NCI-H345 treated with DMSO at 0.1 percent for 48 hours (cell line): ENCODE results near the gene RPL29.

Source experiments
- DNase-seq: peaks from one replicate; lab custom pipeline; 2025; ENCODE audit not compliant: unreplicated experiment; lab: John Stamatoyannopoulos, UW

RPL29 gene

GRCh38 chr3:51947215-51947900 is 48.3 kb downstream of the RPL29 start:
- no peak for DNase-seq

- no peak for DNase-seq
These were observed 48.9 kb downstream of the RPL29 start for GRCh38 chr3:51946796-51947195.

DNA sequence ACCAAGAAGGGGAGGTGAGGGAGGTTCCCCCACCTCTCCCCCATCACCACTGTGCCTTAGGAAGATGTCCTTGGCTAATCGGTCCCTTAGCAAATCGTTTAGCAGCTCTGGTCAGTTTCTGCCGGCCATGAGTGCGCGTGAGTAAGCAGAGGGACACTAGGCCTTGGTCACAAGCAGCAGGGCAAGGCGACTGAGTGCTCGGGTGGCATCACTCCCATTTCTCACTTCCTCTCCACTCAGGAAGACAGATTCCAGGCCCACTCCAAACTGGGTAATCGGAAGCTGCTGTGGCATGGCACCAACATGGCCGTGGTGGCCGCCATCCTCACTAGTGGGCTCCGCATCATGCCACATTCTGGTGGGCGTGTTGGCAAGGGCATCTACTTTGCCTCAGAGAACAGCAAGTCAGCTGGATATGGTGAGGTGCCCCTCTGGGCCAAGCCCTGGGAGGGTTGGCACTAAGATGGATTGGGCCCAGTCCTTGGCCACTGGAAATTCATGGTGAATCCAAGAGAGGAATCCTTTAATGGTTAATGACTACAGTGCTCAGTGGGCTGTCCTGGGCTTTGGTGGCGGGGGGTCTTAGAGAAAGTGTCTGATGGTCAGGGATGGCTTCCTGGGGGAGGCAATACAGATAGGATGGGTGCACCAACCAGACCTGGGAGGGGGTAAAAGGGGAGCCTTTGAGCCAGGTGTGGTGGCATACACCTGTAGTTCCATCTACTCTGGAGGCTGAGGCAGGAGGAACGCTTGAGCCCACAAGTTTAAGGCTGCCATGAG is 49.6 kb downstream of the RPL29 start:
- no peak for DNase-seq

DNA sequence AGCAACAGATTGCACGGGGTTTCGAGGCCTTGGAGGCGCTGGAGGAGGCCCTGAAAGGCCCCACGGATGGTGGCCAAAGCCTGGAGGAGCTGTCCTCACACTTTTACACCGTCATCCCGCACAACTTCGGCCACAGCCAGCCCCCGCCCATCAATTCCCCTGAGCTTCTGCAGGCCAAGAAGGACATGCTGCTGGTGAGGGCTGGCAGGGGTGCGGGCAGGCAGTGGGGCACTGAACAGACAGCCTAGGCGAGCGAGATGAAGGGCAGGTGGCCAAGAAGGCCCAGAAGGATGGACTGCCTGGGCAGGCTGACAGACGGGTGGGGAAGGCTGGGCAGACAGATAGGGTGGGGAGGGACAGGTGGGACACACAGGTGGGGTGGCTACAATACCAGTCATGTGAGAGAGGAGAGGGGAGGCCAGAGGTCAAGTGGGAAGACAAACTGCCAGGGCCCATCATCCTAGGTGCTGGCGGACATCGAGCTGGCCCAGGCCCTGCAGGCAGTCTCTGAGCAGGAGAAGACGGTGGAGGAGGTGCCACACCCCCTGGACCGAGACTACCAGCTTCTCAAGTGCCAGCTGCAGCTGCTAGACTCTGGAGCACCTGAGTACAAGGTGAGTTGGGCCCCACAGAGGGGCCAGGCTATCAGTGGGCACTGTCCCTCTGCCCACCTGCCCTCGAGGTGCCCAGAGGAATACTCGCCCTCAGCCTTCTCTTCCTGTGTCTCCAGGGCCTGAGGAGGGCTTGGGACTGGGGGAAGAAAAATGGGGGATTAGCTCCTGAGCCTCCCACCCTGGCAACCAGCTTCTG is 50.5 kb downstream of the RPL29 start:
- no peak for DNase-seq

DNA sequence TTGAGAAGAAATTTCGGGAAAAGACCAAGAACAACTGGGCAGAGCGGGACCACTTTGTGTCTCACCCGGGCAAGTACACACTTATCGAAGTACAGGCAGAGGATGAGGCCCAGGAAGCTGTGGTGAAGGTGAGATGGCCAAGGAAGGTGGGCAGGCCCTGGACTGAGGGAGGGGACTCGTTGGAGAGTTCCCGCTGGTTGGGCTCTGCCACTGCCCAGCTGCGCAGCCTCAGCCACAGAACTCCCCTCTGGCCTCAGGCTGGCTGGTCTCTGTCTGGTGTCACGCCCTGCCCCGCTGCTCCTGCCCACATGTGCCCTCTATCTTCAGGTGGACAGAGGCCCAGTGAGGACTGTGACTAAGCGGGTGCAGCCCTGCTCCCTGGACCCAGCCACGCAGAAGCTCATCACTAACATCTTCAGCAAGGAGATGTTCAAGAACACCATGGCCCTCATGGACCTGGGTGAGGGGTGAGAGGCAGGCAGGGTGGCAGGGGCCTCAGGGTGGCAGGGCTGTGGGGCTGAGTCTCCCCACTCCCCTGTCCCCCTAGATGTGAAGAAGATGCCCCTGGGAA is 51.2 kb downstream of the RPL29 start:
- no peak for DNase-seq
